Left cardiac atrium (tissue), 4 donors: ENCODE measurements around the gene ASB1. TPM values are rescaled to one million over a fixed set of nuclear protein-coding genes. Genes with fewer than 3 reads are reported as not detected.

Experiments used
- ATAC-seq, 2 donors: fragments of 200-7000 bp; cut with Tn5 transposase; one replicate each; pipeline ENCODE4 v1.9.1; 2020; ENCODE audit warnings: mild to moderate bottlenecking in 2 of 2, moderate library complexity in 2 of 2
- DNase-seq: peaks from one replicate; pipeline ENCODE4 v3.0.0-alpha.2; 2020
- intact Hi-C, 2 donors: fragments of 100-400 bp; cut with DNase I; formaldehyde crosslinking; loops; one replicate each; pipeline versions ENCODE4 v1.14.1 to v1.15.1; 2022 to 2023
- total RNA-seq, 2 donors: library from RNA; stranded (reverse); fragmentation: NEBNext Ultra II Directional; extraction: Animal tissue kit (Norgen Biotek cat#: 25700); gene quantifications; one replicate each; pipeline ENCODE4 v1.2.1, GENCODE V29; 2021
- donor health status: DM: no; HTN: yes; CAD: no.
- donor health status: DM: no; HTN: yes; CAD: no; lungs with severe emphysema.
- donor health status: DM: yes; HTN: yes; CAD: no.
- donor health status: Dilated cardiomyopathy.

ASB1 gene
- total RNA-seq, 2 donors from 2014 or later, result 43.2 to 51.7 TPM

DNA sequence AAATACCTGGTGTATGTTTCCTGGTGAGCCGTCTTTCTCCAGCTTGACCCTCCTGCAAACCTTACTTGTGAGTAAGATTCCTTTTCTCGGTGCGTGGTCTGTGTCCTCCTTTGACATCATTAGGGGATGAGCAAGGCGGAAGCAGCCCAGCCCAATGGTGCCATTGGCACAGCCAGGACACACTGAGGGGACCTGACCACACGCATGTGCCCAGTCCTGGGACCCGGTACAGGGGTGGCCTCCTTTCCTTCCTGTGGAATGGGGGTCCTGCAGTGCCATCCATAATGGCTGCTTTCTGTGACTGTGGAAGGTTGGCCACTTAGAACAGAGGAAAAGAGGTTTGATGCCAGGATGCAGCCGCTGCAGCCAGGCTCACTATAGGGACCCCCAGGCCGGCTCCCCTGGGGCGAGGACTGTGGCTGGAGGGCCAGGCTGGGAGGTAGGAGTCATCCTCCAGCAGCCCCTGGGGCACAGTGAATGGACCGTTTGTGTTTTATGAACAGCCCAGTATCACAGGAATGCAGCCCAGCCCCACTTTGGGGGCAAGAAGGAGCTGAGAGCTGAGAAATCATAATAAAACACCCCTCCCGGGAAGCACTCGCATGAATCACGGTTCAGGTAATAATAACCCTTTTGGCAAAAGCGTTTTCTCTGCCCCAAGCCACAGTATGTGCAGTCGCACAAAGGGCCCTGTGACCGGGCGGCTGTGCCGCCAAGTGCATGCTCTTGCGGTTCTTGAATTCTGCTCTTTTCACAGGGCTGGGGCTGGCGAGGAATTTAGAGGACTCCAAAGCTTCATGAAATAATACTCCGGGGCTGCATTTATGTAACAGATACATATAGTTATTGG, 73.2 kb downstream of the ASB1 start:
- DNase-seq (no peak), ATAC-seq (no peak)
- intact Hi-C loops, result no loop called here

DNA sequence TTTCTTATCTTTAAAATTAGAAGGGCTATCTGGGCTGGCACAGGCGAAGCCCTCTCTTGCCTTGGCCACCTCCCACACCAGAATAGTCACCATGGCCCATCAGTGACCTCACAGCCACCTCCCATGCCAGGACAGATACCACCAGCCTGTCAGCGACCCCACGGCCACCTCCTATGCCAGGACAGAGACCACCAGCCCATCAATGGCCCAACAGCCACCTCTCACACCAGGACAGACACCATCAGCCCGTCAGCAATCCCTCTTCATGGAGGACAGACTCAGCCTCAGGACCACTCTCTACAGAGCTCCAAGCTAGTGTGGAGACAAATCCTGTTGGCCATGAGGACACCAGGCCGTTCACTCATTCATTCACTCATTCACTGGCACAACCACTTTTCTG, 74.6 kb downstream of the ASB1 start:
- no peak for ATAC-seq
- DNase-seq, result no peak
- intact Hi-C loops, result no loop called here

Other genes starting within 250 kb of the ASB1 start
- 10 to 100 TPM; 23.4 to 27.9 TPM for gene ILKAP, start 223.2 kb upstream of the ASB1 start, total RNA-seq
- 1 to 10 TPM; 3.8 to 4.3 TPM for gene HES6, start 186.9 kb upstream of the ASB1 start, total RNA-seq
- gene PER2, start 138.3 kb upstream of the ASB1 start, total RNA-seq, result 1 to 10 TPM; 6.4 to 8.1 TPM
- 10 to 100 TPM; 12.1 to 14.2 TPM for gene TRAF3IP1, start 106.4 kb upstream of the ASB1 start, total RNA-seq